ENCODE data around the gene CAMK2B.

CAMK2B gene

DNA sequence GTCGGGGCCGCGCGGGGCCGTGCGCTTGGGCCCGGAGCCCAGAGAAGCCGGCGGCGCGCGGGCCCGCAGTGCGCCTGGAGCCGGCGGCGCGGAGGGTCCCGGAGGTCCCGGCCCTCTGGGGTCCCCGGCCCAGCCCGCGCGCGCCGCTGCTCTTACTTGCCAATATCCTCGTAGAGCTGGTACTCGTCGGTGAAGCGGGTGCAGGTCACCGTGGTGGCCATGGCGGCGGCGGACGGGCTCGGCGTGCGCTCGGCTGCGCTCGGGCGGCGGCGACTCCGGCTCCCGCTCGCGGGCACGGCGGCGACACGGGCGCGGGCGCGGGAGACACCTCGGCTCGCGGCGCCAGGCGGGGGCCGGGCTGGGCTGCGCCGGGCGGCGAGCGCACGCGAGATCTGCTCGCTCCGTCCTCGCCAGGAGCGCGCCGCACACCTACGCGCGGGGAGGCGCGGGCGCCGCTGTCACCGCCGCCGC, at the start of gene CAMK2B:
Gene CAMK2B, minus strand, starts transcription at position 394 of the 471 bp plus-strand sequence. Its CDS starts 173 bp downstream, at position 221.
- DNase-seq, result no peak

DNA sequence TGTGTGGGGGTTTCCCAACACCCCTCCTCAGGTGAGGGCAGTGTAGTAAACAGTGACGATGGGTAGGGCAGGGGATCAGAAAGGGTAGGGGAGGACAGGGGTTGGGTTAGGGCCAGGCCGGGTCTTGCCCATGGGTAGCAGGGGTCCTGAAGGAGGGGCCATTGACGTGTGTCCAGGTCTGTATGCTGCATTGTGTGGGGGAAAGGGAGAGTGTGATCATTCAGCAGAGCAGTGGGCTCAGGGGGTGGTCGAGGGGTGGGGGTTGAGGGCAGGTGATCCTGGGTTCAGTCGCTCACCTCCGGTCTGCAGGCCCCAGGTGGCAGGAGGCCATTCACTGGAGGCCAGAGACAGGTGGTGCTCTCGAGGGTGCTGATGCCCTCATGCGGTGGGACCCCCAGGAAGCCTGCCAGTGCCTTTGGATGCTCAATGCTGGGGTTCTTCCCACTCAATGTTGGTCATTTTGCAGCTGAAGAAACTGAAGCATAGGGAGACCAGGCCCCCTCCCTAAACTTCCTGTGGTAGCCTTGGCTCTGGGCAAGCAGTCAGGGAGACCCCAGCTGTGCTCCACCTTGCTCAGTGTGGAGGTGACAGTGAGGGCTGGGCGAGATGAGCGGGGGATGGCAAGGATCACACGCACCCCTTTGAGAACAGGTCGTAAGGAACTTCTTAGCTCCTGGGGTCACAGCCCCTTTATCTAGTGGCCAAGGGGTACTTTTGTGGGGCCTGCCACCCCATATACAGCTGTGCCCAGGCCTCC, 48.8 kb upstream of the CAMK2B start:
- no peak for DNase-seq

DNA sequence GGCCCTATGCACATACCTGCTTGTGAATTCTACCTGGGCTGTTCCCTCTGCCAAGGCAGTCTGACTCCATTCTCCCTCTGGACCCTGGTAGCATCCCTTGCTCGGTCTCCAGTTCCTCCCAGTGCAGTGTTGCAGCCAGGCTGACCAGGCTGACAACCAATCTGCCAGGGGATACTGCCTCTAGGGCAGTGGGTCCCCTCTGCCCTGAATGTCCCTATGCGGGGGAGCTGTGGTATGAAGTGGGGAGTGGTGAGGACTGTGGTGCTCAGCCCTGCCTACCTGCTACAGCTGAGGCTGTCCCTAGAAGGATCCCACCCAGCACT, 48.0 kb upstream of the CAMK2B start:
- DNase-seq, result no peak

DNA sequence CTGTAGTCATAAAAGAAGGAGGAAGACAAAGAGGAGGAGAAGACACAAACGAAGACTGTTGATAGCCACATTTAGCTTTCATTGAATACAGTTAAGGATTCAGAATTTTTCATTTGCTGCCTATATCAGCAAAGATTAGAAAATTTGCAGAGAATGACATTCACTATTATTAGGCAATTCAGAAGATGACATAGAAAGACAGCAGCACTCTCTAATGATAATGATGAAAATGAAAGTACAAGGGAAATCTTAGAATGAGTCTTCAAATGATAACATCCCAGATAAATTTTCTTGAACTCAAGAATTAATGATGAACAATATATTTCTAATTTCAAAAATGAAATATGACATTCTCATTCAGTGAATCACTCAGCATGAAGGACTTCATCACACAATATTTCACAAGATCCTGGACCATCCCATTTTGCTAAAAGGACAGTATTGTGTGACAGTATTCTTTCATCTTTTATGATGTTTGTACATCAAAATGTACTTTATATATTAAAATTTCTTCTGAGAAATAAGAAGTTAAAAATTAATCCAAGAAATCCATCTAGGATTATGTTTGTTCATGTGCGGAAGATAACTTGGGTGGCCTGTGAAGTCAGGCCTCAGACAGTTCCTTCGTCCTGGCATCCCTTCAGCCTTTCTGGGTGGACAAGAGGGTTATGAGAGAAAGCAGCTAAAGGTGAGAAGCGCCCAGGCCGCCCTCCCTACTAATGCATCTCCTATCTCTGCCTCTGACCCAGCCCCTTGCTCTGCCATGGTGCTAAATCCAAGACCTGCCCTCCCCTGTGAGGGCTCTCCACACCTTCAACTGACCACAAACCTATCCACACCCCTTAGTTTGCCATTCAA, 47.4 kb upstream of the CAMK2B start:
- no peak for DNase-seq

DNA sequence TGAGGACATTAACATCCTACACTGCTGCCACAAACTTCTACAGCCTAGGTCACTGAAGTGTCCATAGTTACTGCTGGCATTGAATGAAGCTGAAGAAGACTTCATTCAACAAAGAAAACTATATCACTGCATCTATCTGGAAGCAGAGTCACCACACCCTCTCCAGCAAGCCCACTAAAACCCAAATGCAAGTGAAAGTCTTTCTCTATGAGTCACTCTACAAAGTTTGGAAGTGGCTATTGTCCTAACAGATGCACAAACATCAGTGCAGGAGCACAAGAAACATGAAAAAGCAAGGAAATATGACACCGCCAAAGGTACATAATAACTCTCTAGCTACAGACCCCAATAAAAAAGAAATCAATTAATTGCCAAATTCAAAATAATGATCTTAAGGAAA, 43.5 kb upstream of the CAMK2B start:
- DNase-seq, result no peak

DNA sequence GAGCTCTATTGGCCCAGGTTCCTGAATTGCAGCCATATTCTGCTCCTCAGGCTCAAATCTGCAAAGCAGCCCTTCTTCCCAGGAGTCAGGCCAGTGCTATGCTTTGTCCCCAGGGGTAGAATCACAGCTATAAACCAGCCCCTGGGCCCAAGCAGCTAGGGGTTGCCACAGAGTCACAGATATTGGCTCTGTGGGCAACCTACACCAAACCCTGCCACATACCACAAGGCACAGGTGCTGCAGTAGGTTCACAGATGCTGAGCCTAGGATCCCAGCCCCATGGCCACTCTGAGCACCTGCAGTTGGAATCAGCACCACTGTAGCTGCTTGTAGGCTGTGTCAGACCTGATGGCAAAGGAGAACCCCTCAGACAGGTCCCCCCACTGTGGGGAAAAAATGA, 43.1 kb upstream of the CAMK2B start:
- DNase-seq, result no peak

DNA sequence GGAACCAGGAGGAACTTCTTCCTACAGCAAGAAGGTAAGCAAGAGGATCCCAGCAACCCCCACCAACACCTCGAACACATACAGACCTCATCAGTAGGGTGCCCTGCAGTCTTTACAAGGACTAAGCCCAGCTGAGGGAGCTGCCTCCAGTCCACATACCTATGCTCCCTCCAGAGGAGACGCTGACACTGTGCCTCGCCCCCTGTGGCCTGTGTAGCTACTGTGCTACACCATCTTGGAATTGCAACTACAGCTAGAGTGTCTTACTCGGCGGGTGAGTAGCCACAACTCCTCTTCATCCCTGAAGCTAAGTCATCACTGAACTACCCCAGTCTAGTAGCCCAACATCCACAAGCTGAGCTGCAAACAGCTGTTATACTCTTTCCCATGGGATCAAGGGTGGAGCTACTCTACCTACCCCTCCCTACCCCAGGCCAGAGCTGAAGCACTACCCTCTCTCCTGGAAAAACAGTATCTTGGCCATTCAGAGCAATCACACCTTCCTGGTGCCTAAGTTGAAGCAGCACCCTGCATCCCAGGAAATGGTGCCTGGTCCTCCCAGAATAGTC, 42.2 kb upstream of the CAMK2B start:
- no peak for DNase-seq

DNA sequence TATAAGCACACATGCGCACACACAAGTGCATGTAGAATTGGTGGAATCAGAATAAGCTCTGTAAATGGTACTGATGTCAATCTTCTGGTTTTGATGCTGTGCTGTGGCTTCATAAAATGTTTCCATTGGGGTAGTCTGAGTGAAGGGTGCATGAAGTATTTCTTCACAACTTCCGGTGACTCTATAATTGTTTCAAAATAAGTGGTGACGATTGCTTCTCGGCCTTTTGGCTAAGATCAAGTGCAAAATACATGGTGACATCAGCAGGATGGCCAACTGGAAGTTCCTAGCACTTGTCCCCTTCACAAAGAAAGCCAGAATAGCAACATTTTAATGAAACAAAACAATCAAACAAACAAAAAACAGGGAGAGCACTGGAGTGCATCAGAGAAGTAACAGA, 41.6 kb upstream of the CAMK2B start:
- no peak for DNase-seq

DNA sequence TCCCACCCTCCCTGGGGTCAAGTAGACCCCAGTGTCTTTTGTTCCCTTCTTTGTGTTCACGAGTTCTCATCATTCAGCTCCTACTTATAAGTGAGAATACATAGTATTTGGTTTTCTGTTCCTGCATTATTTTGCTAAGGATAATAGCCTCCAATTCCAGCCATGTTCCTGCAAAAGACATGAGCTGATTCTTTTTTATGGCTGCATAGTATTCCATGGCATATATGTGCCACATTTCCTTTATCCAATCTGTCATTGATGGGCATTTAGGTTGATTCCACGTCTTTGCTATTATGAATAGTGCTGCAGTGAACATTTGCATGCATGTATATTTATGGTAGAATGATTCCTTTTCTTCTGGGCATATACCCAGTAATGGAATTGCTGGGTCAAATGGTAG, 28.3 kb upstream of the CAMK2B start:
- no peak for DNase-seq

DNA sequence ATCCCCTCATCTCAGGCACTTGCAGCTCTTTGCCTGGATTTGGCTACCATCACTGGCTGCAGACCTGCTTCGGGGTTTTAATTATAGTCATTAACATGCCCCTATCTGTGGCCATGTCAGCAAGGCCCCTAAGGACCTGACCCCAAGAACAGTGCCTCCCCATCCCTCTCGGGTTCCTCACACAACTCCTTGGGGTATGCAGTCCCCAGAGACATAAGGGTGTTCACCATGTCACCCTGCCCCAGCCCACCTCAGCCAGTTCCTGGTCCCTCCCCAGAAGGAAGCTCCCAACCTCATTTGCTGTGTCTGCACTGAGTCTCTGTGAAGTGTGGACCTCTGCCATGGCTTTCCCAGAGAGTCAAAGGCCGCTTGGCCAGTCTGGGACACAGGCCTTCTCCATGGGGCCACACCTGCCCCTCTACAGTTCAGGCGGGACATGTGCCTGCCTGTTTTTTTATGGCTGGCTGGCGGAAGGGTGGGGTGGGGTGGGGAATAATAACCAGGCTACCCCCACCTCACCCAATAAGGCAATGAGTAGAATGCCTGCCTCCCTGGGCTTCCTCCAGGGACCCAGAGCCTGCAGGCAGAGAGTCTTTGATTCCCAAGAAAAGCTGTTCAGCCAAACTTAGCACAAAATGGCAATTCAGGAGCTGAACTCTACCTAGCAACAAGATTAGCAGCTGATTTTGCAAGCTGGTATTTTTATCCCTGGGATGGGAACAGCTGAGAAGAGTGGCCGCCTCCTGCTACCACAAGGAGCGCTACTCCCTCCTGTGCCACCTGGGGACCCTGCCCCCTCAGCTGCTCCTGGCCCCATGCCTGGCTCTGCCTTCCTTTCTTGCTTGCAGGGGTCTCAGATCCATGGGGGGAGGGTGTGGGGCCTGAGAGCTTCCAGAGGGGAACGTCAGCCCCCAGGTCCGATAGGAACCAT, 23.7 kb upstream of the CAMK2B start:
- DNase-seq, result no peak

DNA sequence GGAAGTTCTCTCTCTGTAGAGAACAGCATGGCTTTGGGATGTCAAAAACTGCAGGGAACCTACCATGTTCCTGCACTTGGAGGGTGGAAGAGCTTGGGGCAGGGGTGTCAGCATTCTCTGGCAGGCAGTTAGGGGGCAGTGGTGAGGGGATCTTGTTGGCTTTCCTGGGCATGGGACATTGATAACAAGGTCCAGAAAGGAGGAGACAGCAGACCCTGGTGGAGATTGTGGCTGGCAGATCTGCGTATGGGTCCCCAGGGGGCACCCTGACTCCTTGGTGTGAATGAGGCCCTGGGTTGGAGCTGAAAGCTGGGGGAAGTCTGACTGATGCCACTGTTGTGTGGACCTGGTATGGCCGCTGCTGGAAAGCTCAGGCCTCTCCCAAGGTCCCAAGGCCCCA, 22.9 kb upstream of the CAMK2B start:
- peak; percentile 17 for DNase-seq

DNA sequence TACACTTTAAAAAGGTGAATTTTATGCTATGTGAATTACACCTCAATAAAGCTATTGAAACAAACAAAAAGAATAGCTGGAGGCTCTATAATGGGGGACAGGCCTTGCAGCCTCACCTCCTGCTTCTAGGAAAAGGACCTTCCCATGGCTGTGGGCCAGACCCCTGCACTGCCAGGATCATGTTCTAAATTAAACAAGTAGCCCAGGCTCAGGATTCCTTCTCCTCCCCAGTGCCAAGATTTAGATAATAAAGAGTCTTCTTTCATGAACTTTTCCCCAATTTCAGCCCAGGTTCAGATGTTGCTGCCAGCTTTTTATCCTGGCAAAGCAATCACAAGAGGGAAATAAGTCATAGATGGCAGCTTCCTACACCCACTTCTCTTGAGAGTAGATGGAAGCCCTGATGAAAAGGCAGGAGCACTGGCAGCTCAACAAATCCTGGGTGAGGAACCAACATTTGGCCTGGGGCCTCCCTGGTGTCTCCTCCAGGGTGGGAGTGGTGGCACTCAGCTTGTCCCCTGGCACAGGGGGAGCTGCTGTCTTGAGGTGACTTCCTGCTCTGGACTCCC, 22.2 kb upstream of the CAMK2B start:
- DNase-seq, result no peak

DNA sequence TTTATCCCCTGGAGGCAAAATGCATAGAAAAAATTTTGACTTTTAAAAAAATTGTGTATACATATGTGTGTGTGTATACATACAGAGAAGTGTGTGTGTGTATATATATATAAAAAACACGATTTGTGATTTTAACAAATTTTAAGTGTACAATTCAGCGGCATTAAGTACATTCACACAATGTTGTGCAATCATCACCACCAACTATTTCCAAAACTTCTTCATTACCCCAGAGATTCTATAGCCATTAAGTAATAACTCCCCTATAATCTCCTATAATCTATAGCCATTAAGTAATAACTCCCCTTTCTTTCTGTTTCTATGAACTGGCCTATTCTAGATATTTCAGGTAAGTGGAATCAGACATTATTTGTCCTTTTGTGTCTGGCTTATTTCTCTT, 20.7 kb upstream of the CAMK2B start:
- no peak for DNase-seq

DNA sequence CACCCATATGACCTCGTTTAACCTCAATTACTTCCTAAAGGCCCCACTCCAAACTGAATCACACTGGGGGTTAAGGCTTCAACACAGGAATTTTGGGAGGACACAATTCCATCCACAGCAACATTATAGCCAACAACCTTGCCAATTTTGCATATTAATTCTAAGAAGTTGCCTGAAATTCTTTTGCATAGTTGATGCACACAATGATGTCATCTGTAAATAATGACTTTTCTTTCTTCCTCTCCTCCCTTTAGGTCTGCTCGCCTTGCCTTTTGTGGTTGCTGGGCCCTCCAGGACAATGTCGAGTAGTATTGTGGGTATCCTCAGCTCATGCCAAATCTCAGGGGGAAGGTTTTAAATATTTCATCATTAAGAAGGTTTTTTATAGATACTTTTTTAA, 16.0 kb upstream of the CAMK2B start:
- no peak for DNase-seq

DNA sequence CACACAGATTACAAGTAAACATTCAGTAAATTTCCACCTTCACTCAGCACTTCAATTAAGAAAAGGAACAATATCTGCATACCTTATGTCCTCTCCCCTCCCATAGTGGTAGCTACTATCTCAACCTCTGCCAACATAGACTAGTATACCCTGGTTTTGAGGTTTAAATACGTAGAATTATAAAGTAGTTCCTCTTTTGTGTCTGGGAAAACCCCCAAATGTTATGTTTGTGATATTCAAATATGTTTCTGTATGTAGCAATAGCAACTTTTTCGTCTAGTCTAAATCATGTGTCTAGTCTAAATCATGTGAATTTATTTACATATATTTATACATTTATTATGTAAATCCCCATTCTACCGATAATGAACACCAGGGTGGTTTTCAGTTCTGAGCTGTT, 13.2 kb upstream of the CAMK2B start:
- DNase-seq, result no peak

DNA sequence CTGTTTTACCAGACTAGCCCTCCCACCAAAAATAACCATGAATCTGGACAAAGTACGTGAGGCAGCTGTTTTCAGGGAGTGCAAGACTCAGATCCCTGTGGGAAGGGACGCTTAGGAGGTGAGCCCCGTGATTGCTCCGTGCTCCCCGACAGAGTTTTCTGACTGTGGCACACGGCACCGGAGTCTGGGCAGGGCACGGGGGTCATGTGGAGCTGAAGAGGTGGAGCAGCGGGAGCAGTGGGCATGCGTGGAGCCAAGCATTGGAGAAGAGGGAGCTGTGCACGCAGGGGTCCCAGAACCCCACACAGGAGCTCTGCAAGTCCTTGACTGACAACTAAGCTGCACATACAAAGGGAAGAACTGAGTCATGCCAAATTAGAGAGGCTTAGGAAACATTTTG, 11.1 kb upstream of the CAMK2B start:
- no peak for DNase-seq

DNA sequence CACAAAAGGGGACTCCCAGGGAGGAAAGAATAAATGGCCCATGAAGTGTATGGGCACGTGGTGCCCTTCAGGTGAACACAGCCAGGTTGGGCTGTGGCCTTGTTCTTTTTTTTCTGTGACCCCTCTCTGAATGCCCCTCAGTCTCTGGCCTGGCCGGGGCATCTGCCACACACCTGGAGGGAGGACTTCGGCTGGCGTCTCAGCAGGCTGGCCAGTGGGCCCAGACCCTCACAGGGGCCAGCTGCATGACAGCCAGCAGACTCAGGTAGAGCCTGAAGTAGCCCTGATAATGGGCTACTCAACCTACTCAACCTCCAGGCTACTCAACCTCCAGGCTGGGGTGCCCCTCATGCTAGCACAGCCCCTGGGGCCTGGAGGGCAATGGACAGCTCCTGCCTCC, 9.8 kb upstream of the CAMK2B start:
- DNase-seq, result no peak

DNA sequence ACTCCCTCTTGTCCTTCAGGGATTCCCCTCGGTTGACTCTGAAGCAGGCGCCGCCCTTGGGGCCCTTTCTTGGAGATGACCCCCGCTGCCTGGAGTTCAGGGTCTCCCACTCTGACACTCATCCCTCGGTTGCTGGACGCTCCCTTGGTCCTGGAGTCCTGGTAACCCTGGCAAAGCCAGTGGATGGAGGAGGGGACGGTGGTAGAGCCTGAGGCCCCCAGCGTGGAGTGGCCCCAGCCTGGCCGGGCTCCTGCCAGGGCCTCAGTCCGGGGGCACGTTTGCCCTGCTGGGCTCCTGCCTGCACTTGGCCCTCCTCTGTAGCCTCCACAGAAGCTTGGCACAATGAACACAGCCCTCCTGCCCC, 9.3 kb upstream of the CAMK2B start:
- DNase-seq, result no peak

DNA sequence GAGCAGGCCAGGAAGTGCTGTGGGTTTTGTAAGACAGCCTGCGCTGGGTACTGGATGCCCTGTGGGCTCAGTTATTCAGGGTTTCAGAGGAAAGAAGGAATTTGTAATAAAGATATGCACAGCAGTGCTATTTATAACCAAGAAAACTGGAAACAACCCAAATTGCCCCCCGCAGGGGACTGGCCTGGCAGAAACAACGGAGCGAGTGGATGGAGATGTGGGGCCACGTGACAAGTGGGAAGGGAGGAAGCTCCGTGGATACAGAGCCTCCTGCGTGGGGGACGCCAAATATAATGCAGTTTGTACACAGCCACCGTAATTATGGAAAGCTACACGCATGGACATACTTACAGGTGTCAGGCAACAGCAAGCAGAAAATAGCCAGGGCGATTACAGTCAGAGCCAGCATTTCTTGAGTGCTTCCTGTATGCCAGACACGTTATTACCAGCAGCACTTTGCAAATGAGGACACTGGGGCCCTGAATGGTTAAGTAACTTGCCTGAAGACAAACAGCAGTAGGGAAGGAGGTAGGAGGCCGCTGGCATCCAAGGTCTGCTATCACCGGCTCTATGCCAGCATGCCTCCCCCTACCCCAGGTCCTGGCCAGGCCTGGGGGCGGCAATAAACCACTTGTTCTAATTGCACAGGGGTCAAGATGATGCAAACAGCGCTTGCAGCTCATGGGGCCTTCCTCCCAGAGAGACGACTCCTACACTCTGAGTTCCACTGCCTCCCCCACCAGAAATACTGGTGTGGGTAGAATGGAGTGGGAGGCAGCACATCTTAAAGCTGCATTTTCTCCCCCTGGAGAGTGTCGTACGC, 8.7 kb upstream of the CAMK2B start:
- DNase-seq, result no peak

DNA sequence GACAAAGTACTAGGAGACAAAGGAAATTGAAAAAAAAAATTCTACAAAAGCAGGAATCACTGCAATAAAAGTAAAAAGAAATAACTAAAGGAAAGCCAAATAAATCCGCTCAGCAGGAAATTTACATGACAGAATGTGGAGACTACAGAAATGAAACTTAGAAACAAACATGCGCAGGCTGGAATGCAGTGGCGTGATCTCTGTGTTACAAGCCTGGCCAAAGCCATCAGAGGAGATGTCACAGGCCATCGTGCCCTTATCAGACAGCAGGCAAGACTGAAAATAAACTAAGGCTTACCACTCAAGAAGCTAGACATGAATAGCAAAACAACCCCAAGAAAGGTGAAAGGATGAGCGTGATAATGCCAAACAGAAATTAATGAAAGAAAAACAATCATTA, 6.3 kb upstream of the CAMK2B start:
- DNase-seq, result no peak

DNA sequence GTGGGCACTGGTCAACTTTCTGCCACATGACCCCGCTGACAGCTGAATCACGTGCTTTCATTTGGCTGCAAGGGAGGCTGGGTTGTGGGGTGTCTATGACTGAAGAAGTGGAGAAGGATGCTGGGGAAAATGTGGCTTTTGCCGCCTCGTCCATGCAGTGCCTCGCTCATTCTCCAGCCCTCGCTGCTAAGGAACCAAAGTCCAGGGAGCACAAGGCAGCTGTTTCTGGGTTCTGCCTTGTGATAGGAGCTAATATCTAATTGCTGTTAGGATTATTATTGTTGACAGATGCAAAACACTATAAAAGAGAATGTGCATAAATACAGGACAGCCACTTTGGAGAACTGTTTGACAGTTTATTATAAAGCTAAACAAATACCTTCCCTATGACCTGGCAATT, 4.9 kb upstream of the CAMK2B start:
- DNase-seq, result no peak

DNA sequence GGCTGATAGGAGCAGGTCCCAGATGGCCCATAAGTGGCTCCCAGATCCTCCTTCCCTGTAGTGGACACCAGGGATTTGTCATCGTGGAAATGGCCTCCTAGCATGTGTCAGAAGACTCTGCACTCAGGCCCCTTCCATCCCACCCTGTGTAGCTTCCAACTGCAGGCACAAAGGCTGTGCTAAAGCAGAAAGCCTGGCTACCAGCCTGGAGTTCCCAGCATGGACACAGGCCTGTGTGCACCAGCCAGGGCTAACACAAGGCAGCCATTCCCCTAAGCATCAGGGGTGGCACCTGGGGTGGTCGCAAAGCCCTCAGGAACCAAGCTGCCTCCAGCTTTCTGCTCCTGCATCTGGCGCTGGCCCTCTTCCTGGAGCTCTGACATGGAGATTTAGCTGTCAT, 4.5 kb upstream of the CAMK2B start:
- no peak for DNase-seq
